BLaER1 (cell line): Measurements from ENCODE around the gene FKBP1A.

Experiments used
- H3K27ac ChIP-seq: shearing (Covaris generic); formaldehyde crosslinking; 2 replicates; pipeline ENCODE4 v1.8.1; 2022
- H3K27me3 ChIP-seq: shearing (Covaris generic); formaldehyde crosslinking; 2 replicates; pipeline ENCODE4 v1.8.1; 2022
- H3K36me3 ChIP-seq: shearing (Covaris generic); formaldehyde crosslinking; 2 replicates; pipeline ENCODE4 v1.8.1; 2022
- H3K4me1 ChIP-seq: shearing (Covaris generic); formaldehyde crosslinking; 2 replicates; pipeline ENCODE4 v1.8.1; 2022
- H3K4me2 ChIP-seq: shearing (Covaris generic); formaldehyde crosslinking; 2 replicates; pipeline ENCODE4 v1.8.1; 2022
- H3K4me3 ChIP-seq: shearing (Covaris generic); formaldehyde crosslinking; 2 replicates; pipeline ENCODE4 v1.8.1; 2022
- H3K9ac ChIP-seq: shearing (Covaris generic); formaldehyde crosslinking; 2 replicates; pipeline ENCODE4 v1.8.1; 2022
- H3K9me3 ChIP-seq: shearing (Covaris generic); formaldehyde crosslinking; 2 replicates; pipeline ENCODE4 v1.8.1; 2022
- H4K20me1 ChIP-seq: shearing (Covaris generic); formaldehyde crosslinking; 2 replicates; pipeline ENCODE4 v1.8.1; 2022
- Cebpa-rat ChIP-seq: shearing (Covaris generic); IDR thresholded peaks from 2 replicates; pipeline ENCODE4 v1.8.1; 2022

Gene FKBP1A

DNA sequence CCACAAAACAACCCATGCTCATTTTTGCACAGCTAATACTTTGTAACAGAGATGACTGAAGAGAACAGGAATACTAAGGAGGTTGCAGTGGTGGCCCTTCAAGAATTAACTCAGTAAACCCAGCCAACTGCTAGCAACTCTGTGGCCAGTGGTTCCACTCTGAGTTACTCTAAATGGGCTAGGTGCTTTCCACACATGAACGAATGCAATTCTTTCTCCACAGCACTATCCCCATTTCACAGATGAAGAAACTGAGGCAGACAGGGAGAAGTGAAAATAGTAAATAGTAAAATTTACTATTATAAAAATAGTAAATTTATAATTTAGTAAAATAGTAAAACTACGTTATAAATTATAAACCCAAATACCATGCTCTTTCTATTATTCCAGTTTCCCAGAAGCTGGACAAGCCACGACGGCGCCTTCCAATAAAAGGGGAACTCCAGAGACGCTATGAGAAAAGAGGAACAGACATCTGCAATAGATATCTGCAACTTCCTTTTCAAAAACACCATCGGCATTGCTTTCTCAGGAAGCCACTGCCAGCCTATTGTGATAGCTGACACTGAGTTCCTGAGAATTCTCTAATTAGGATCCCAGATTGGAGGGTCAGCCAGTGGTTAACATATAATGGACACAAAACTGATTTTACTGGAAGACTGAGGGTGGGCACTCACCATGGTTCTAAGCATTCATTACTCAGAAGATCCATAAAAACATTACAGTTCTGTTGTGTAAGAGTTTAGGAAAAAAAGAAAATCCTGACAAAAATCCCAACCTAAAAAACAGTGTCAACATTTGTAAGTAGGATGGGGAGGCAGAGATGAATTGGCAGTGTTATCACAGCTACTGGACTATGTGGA is 16.2 kb downstream of the FKBP1A start:
- TF ChIP-seq Cebpa-rat = no peak
- H3K4me1 ChIP-seq = peaks cover 65% of the 10 kb centered on the region
- H3K36me3 ChIP-seq = peaks cover 60% of the 10 kb centered on the region
- no peaks in the 10 kb centered on the region for H3K9me3 ChIP-seq
- H3K9ac ChIP-seq = no peak overlapping the region
- 0 out of 2 replicates have a peak overlapping the region, but pooled peaks have one; percentile 35 for H3K27ac ChIP-seq
- H4K20me1 ChIP-seq = peaks cover 100% of the 10 kb centered on the region
- H3K4me2 ChIP-seq = peak overlapping the region; percentile 39
- H3K4me3 ChIP-seq = no peak overlapping the region
- H3K27me3 ChIP-seq = no peaks in the 10 kb centered on the region

DNA sequence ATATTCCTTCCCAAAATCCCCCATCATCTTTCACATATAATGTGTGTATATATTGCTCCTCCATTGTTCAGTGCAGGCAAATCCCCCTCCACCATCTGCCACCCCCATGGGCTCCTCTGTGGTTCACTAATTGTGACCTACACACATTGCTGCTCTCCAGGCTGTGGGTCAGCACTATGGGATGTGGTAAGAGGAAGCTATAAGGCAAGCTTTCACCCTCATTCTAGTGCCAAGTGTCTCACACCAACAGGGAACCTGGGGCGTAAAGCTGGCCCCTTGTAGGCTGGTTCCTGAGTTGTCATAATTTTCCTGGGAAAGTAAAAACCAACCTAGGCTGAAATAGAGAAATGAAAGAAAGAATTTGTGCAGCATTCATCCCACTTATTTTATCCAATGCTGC is 16.8 kb downstream of the FKBP1A start:
- Histone ChIP-seq H3K9ac (no peak overlapping the region), H3K27me3 (no peaks in the 10 kb centered on the region), H3K9me3 (no peaks in the 10 kb centered on the region), H3K4me1 (peaks cover 63% of the 10 kb centered on the region), H3K36me3 (peaks cover 66% of the 10 kb centered on the region), H4K20me1 (peaks cover 100% of the 10 kb centered on the region), H3K4me3 (no peak overlapping the region), H3K4me2 (peak overlapping the region; percentile 39), H3K27ac (0 out of 2 replicates have a peak overlapping the region, but pooled peaks have one; percentile 8)
- no peak for TF ChIP-seq Cebpa-rat

- TF ChIP-seq Cebpa-rat = no peak
- H3K36me3 ChIP-seq = peaks cover 71% of the 10 kb centered on the region
- no peaks in the 10 kb centered on the region for H3K9me3 ChIP-seq
- H3K4me2 ChIP-seq = peak overlapping the region; percentile 39
- no peak overlapping the region for H3K4me3 ChIP-seq
- H3K4me1 ChIP-seq = peaks cover 64% of the 10 kb centered on the region
- H3K27ac ChIP-seq = 0 out of 2 replicates have a peak overlapping the region, but pooled peaks have one; percentile 8
- H3K27me3 ChIP-seq = no peaks in the 10 kb centered on the region
- peaks cover 100% of the 10 kb centered on the region for H4K20me1 ChIP-seq
- no peak overlapping the region for H3K9ac ChIP-seq
These were observed 17.3 kb downstream of the FKBP1A start for GRCh38 chr20:1375515-1375914.

- H3K27ac ChIP-seq = no peak overlapping the region
- H3K36me3 ChIP-seq = peaks cover 68% of the 10 kb centered on the region
- peaks cover 59% of the 10 kb centered on the region for H3K4me1 ChIP-seq
- peak overlapping the region; percentile 18; the same call in 1 of the 2 replicates for H3K4me2 ChIP-seq
- H4K20me1 ChIP-seq = peaks cover 98% of the 10 kb centered on the region
- no peak overlapping the region for H3K9ac ChIP-seq
- no peak for TF ChIP-seq Cebpa-rat
- H3K4me3 ChIP-seq = no peak overlapping the region
- no peaks in the 10 kb centered on the region for H3K9me3 ChIP-seq
- H3K27me3 ChIP-seq = no peaks in the 10 kb centered on the region
These were observed 18.6 kb downstream of the FKBP1A start for GRCh38 chr20:1374246-1374645.

DNA sequence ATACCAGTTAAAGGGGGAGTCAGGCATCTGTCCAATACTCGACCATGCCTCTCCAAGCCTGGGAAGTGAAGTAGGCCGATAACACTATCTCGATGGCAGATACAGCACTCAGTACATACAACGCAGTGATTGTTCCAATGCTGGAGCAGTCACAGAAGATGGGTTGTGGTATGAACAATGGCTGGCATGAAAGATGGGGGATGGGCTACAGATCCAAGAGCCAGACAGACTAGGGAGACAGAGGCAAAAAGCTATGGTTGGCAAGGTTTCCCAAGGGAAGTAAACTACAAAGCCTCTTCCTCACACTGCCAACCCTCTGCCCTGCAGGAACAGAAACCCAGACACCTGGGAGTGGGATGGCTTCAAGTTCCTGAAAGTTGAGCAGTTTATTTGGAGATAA is 19.2 kb downstream of the FKBP1A start:
- TF ChIP-seq Cebpa-rat = no peak
- Histone ChIP-seq H3K4me1 (peaks cover 55% of the 10 kb centered on the region), H3K9me3 (no peaks in the 10 kb centered on the region), H3K9ac (no peak overlapping the region), H3K27me3 (no peaks in the 10 kb centered on the region), H3K36me3 (peaks cover 72% of the 10 kb centered on the region), H4K20me1 (peaks cover 97% of the 10 kb centered on the region), H3K4me2 (peak overlapping the region; percentile 18; the same call in 1 of the 2 replicates), H3K4me3 (no peak overlapping the region), H3K27ac (no peak overlapping the region)

- Histone ChIP-seq H3K4me1 (peaks cover 49% of the 10 kb centered on the region), H3K4me3 (no peak overlapping the region), H4K20me1 (peaks cover 97% of the 10 kb centered on the region), H3K9ac (no peak overlapping the region), H3K27me3 (no peaks in the 10 kb centered on the region), H3K36me3 (peaks cover 72% of the 10 kb centered on the region), H3K4me2 (no peak overlapping the region), H3K9me3 (no peaks in the 10 kb centered on the region), H3K27ac (no peak overlapping the region)
- TF ChIP-seq Cebpa-rat = no peak
These were observed 19.8 kb downstream of the FKBP1A start for GRCh38 chr20:1373036-1373435.

DNA sequence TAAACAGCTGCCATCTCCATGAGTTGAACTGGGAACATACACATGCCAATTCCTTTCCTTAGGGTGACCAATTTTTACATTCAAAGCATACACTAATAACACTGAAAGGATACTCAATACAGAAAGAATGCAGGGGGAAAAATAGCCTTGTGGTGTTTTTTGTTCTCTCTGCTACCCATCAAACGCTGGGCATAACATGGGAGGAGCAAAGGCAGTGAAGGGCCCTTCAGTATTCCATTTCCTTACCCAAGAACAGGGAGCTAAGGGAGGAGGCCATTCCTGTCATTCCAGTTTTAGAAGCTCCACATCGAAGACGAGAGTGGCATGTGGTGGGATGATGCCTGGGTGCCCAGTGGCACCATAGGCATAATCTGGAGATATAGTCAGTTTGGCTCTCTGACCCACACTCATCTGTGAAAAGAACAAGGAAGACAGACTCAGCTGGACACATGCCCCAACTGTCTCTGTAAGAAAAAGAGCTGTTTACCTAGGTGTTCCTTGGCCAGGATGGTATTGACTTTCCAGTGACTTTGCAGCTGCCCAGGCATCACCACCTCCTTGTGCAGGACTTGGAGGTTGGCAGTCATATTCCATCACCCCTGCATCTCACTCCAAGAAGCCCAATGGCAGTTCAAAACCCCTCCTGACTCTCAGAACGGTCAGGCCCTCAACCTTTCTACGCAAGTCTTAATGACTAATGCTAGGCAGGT is 20.9 kb downstream of the FKBP1A start:
- Histone ChIP-seq H3K4me3 (no peak overlapping the region), H3K27ac (no peak overlapping the region), H3K27me3 (no peaks in the 10 kb centered on the region), H3K9ac (no peak overlapping the region), H3K4me2 (no peak overlapping the region), H3K4me1 (peaks cover 39% of the 10 kb centered on the region), H3K9me3 (no peaks in the 10 kb centered on the region), H3K36me3 (peaks cover 82% of the 10 kb centered on the region), H4K20me1 (peaks cover 95% of the 10 kb centered on the region)
- TF ChIP-seq Cebpa-rat = no peak

DNA sequence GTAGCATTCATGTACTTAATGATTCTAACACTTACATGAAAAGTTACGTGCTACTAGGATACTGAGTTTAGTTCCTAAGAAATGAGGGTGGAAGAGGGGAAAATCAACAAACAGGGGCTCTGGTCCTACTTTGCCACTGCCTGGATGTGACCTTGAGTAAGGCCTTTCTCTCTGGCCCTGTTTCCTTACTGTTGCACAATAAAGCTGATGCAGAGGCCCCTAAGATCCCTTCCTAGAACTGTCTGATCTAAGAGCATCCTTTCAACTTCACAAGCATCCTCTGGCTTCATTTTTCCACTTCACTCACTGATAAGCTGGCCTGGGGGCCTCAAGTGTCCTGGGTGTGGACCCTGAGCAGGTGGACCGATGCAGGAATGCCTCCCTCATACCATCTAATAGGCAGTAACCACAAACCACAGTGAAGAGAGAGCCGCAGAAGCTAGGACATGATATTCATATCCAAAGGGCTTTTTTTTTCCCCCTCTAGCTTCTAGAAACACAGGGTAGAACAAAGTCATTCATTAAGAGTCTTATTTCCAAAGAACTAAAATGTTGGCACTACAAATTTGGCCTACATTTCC is 21.6 kb downstream of the FKBP1A start:
- no peak for TF ChIP-seq Cebpa-rat
- no peaks in the 10 kb centered on the region for H3K27me3 ChIP-seq
- H3K27ac ChIP-seq = no peak overlapping the region
- H3K4me3 ChIP-seq = no peak overlapping the region
- H3K4me2 ChIP-seq = no peak overlapping the region
- H4K20me1 ChIP-seq = peaks cover 92% of the 10 kb centered on the region
- peaks cover 86% of the 10 kb centered on the region for H3K36me3 ChIP-seq
- no peak overlapping the region for H3K9ac ChIP-seq
- peaks cover 32% of the 10 kb centered on the region for H3K4me1 ChIP-seq
- H3K9me3 ChIP-seq = no peaks in the 10 kb centered on the region

DNA sequence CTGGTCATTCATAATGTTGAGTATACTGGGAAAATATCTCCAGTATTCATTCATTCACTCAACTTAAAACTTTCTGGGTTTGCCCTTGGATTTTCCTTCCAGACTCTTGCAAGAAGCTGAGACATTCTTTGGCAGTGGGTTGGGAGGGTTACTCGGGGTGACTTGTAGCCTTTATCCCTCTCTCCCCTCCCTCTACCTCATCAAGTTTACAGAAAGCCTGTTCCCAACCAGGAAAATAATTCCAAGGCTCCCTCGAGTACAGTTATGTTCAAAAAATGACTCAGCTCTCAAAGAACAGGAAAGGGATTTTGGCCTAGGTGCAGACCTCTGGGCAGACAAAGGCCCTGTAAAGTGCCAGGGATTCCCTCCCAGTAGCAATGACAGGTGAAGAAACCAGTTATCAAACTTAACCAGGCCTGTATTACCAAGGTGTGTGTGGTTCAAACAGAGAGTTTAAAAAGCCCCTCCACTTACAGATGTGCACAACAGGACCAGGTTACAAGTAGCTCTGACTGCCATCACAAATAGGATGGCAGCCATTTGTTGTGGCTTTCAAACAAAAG is 22.2 kb downstream of the FKBP1A start:
- peaks cover 25% of the 10 kb centered on the region for H3K4me1 ChIP-seq
- H3K36me3 ChIP-seq = peaks cover 90% of the 10 kb centered on the region
- no peak overlapping the region for H3K27ac ChIP-seq
- H3K4me2 ChIP-seq = no peak overlapping the region
- no peak overlapping the region for H3K4me3 ChIP-seq
- H3K9me3 ChIP-seq = 0 out of 2 replicates have a peak, but pooled peaks cover under 1% of the 10 kb centered on the region
- no peak overlapping the region for H3K9ac ChIP-seq
- no peaks in the 10 kb centered on the region for H3K27me3 ChIP-seq
- peaks cover 92% of the 10 kb centered on the region for H4K20me1 ChIP-seq
- TF ChIP-seq Cebpa-rat = no peak
